Lower leg skin (tissue), 3 donors: ENCODE results near the gene RTN4RL1.

Experiments
- CTCF ChIP-seq, 3 donors: fragments of 450-650 bp; IDR thresholded peaks; one replicate each; pipeline ENCODE4 v1.5.1; 2016; ENCODE audit warnings: antibody characterized with exemption in 3 of 3, mild to moderate bottlenecking in 3 of 3, moderate library complexity in 2 of 3
- POLR2A ChIP-seq, 2 donors: fragments of 450-650 bp; IDR thresholded peaks; one replicate each; pipeline ENCODE4 v1.6.1; 2016 to 2017; ENCODE audit warnings: antibody characterized with exemption in 2 of 2, mild to moderate bottlenecking in 1 of 2, moderate library complexity in 1 of 2

- no peak for TF ChIP-seq POLR2A (IDR thresholded peaks at IDR 0.05)
- TF ChIP-seq CTCF (IDR thresholded peaks at IDR 0.05) = no peak
These were observed 39.4 kb downstream of the RTN4RL1 start for GRCh38 chr17:1985686-1986085.
